Stimulated activated CD4-positive, alpha-beta T cell treated with anti-CD3 and anti-CD28 coated beads, Interleukin-12 subunit alpha, Interleukin-12 subunit beta, amount 100 ng/mL, for 4 hours (primary cell): ENCODE measurements around the gene TBC1D10A.
A peak's percentile ranks its signal among the peaks of the same experiment; 100 is the strongest.

Experiments used
- DNase-seq: peaks from one replicate; pipeline ENCODE4 v3.0.0-alpha.2; 2020

The TBC1D10A gene, protein sequence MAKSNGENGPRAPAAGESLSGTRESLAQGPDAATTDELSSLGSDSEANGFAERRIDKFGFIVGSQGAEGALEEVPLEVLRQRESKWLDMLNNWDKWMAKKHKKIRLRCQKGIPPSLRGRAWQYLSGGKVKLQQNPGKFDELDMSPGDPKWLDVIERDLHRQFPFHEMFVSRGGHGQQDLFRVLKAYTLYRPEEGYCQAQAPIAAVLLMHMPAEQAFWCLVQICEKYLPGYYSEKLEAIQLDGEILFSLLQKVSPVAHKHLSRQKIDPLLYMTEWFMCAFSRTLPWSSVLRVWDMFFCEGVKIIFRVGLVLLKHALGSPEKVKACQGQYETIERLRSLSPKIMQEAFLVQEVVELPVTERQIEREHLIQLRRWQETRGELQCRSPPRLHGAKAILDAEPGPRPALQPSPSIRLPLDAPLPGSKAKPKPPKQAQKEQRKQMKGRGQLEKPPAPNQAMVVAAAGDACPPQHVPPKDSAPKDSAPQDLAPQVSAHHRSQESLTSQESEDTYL

GRCh38 chr22:30326706-30327362 lies at the start of gene TBC1D10A:
Gene TBC1D10A (minus strand): TSS chr22:30326941. CDS start chr22:30326881, 60 bp downstream.
- peak; percentile 91 for DNase-seq

GRCh38 chr22:30375312-30375849 lies 48.6 kb upstream of the TBC1D10A start:
- DNase-seq = no peak

- no peak for DNase-seq
Measured at GRCh38 chr22:30373331-30374325, 46.9 kb upstream of the TBC1D10A start.

DNA sequence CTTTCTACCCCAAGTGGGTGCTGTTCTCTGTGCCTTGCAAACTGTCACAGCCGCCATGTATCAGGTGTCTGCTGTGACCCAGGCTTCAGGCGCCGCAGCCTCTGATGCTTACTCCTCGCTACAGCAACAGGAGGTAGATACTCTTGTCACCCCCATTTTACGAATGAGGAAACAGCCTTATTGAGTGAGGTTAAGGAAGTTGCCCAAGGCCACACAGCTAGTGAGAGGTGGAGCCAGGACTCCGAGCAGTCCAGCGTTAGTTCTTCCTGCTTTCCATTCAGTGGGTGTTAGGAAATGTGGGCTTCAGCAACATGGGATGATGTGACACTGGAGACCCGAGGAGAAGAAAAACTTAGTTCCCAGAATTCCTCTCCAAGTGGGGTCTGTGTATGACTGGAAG lies 46.2 kb upstream of the TBC1D10A start:
- no peak for DNase-seq

DNA sequence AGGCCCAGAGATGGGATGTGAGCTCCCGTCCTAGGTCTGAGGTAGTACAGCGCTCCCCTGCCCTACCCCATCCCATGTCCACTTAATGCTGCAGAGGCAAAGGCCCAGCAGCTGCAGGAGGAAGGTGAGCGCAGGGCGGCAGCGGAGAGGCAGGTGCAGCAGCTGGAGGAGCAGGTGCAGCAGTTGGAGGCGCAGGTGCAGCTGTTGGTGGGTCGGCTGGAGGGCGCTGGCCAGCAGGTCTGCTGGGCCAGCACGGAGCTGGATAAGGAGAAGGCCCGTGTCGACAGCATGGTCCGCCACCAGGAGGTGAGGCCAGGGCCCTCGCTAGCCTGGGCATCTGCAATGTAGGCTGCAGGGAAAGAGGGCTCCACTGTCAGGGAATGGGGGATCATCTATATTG lies 45.2 kb upstream of the TBC1D10A start:
- no peak for DNase-seq

DNA sequence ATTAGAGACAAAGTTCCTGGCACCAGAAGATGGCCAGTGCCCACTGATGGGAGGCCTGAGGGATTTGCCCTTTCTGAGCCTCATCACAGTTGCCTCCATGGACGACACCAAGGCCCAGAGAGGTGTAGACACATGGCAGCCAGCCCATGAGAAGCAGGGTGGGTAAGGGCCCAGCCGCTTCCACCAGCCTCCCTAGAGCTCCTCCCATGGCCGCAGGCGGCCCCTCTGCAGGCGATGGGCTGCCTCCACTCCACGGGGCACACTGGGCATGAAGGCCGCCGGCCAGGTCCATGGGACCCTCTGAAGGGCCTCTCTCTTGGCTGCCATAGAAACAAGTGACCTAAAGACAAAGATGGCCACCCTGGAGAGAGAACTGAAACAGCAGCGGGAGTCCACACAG lies 44.6 kb upstream of the TBC1D10A start:
- no peak for DNase-seq

GRCh38 chr22:30370641-30371230 lies 44.0 kb upstream of the TBC1D10A start:
- no peak for DNase-seq

DNA sequence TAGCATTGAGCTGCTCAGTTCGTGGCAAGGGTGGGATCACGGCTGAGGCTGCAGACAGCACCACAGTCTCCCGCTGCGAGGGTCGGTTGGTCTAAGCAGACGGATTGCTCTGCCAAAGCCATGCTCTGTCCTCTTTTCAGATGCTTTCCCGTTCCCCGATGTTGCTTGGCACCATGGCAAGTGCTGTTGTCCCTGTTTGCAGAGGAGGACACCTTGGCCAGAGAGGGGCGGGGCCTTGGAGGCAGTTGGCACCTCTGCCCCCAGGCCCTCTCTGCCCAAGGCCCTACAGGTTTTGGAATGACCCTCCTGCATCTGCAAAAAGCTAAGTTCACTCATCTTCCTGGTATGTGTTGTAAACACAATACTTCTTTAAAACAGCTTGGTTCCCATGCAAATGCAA lies 41.7 kb upstream of the TBC1D10A start:
- DNase-seq = no peak

GRCh38 chr22:30365891-30366290 lies 39.1 kb upstream of the TBC1D10A start:
- DNase-seq = no peak

DNA sequence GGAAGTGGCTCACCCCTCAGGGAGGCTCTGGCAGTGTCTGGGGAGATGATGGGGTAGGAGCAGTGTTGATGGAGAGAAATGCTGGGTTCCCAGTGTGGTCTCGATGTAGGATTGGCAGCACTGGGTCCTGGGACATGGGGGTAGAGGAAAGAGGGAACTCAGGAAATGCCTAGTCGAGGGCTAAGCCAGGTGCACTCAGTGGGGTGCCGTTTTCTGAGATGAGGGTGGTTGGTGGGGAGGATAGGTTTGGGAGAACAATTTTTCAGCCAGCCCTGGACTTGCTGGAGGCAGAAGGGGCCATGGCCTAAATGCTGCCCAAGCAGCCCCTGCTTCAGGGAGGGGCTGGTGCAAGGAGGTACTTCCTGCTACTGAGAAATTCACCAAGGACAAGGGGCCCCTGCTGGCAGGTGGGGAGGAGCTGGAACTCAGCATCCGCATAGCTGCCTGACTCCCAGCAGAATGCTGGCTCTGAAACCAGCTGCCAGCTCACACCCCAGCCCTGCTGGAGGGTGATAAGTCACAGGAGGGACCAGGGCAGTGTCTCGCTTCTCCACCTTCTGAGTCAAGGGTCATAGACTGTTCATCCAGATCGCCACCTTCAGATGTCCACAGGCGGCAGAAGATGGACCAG lies 36.0 kb upstream of the TBC1D10A start:
- DNase-seq = no peak

DNA sequence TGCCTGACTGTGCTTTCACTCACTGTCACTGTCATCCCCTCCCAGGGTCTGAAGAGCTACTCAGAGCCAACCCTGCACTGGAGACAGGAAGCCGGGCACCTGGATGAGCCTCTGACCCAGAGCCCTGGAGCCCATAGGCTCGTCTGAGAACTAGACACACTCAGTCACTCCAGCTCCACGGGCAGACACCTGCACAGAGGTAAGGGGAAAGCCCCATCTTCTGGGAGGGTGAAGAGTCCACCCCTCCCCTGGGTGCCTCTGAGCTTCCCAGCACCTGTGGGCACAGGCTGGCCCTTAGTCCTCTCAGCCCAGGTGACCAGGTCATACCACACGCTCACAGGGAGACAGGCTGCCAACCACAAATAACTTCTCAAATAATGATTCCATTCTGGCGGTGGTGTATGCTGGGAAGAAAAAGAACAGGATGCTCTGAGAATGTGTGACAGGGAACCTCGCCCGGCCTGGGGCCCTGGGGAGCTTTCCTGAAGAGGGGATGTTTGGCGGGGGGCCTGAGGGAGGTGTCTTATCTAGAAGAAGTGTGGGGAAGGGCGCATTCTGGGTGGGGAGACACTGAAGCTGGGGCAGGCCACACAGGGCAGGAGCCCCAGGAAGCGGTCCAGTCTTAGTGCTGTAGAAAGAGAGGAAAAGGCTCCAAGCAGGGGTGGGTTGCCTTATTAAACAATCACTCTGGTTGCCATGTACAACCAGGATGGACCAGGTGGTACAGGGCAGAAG lies 35.3 kb upstream of the TBC1D10A start:
- DNase-seq = no peak

DNA sequence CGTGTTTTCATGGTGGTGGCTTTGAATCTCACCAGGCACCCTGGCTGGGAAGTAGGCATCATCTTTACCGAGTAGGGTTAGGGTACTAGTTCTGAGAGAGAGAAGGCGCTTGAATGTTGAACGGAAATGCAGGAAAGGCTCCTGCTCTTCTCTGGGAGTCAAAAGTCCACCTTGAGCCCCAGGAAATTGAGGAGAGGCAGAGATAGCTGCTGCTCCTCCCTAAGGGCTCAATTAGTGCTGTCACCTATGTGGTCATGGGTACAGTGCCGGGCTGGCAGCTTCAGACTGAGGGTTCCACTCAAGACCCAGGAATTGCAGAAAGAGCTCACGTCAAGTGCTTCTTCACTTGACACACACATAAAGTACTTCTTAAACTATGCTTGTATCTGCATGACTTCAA lies 31.8 kb upstream of the TBC1D10A start:
- DNase-seq = no peak

GRCh38 chr22:30357650-30358215 lies 31.0 kb upstream of the TBC1D10A start:
- no peak for DNase-seq

DNA sequence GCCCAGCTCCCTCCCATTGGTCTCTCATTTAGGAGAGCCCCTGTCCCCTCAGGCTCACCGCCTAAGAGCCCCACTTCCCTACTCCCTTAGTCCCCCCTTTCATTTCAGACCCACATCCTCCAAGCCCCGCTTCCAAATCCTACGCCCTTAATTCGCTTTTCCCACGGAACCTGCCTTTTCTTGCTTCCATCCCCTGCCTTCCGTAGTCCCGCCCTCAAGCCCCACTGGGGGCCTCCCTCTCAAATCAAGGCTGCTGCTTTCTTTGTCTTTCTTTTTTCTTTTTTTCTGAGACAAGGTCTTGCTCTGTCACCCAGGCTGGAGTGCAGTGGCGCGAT lies 30.5 kb upstream of the TBC1D10A start:
- no peak for DNase-seq

DNA sequence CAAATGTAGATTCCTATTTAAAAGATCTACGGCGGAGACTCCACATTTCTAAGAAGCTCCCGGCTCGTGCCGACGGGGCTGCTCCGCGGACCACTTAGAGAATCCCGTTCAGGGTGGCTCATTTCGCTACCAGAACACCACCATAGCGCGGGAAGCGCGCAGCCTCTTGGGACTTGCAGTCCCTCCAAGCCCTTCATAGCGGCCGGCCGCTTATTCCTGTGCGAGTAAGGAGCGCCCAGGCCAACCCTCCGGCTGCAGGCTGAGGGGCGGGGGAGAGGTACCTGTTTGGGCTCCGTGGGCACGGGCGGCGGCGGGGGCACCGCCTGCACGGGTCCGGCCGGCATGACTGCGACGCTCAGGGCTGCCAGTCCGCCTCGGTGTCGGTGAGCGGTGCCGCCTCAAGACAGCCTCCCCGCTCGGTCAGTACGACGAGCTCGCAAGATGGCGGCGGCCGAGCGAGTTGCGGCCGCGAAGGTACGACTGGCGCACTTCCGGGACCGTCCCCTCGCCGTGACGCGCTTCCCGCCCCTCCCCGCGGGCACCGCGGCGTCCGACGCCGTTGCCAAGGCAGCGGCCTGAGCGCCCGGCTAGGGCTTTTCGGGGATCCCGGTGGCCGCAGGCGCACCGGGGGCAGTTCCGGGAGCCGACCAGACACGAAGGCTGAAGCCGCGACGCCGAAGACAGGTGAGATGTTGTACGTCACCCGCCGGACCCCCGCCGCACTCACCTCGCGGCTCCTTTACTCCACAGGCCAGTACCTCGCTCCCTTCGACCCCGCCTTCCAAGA lies 29.9 kb upstream of the TBC1D10A start, which contains the start of the genes CCDC157 and SF3A1:
Gene CCDC157 (plus strand): TSS at position 559 of the 787 bp plus-strand sequence. CDS start 8,994 bp downstream, outside the sequence.
Gene SF3A1 (minus strand): TSS at position 446 of the 787 bp plus-strand sequence. CDS start 102 bp downstream, at position 344.
- peak; percentile 83 for DNase-seq

DNA sequence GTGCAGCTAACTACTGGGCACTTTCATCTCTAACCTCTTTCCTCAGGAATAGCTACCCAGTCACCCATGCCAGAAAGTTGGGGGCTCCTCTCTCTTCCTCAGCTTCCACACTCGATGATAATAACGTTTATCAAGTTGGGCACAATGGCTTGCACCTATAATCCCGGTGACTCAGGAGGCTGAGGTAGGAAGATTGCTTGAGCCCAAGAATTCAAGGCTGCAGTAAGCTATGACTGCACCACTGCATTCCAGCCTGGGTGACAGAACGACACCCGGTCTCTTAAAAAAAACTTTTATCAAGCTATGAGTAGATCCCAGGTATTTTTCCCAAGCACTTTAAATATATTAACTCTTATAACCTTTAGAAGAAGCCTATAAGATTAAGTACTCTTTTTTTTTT lies 27.9 kb upstream of the TBC1D10A start:
- no peak for DNase-seq

DNA sequence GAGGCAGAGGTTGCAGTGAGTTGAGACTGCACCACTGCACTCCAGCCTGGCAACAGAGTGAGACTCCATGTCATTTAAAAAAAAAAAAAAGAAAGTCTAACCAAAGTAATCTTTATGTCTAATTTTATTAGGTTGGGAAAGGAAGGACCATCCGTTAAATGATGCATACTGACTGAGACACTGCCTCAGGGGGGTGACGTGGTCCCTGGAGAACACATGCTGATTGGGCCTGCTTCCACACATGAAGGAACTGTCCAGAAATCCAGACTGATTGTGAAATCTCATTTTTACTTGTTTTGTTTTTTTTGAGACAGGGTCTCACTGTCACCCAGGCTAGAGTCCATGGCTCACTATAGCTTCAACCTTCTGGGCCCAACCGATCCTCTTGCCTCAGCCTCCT lies 24.5 kb upstream of the TBC1D10A start:
- DNase-seq = no peak

DNA sequence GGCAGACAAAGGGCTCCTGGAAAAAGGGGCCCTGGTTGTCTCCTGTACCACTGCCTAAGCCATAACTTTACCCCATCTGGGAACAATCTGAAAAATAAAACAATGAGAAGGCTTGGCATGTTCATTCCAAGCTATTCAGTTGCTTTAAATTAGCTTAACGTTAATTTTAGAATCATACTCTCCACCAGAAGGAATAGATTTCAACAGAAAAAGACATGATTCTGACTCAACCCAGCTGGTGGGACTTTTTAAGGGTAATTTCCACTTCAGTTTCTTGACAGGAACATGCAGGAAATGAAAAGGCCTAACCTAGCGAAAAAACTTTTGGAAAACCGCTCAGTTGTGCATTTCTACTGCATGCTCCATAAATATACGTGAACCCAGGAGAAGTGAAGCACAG lies 22.1 kb upstream of the TBC1D10A start:
- DNase-seq = no peak

DNA sequence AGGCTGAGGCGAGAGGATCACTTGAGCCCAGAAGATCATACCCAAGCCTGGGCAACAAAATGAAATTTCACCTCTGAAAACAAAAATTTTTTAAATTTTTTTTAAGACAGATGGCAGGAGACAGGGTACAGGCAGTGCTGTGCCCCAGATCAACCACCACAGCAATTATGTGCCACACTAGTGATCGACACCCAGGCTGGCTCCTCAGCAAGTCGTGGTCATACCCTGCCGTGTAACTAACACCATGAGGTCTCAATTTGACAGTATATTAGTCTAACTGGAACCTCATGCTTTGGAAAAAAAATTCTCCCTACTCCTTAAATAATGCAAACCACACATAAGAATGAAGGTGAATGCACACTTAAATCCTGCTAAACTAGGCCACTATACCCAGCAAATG lies 21.7 kb upstream of the TBC1D10A start:
- no peak for DNase-seq
